Left lung (tissue), 10 donors: Measurements from ENCODE around the gene MAP3K19. TPM values are rescaled to one million over a fixed set of nuclear protein-coding genes. Genes with fewer than 3 reads are reported as not detected.
"Not testable (repeated sequence)": the region's sequence is repeated elsewhere in the genome, so short reads cannot be mapped to it uniquely, and the experiment has no call there.

ENCODE experiments used
- ATAC-seq: fragments of 200-7000 bp; cut with Tn5 transposase; one replicate; pipeline ENCODE4 v1.9.1; 2020; ENCODE audit warnings: moderate library complexity
- DNase-seq, 4 donors: peaks; one replicate each; pipeline ENCODE4 v3.0.0-alpha.2; 2013 to 2020
- H3K27ac ChIP-seq, 2 donors: fragments of 200-600 bp; sonication (generic) in 1 of 2; one replicate each; pipeline versions ENCODE4 v1.5.0 to v1.8.0; 2020 to 2021
- H3K27me3 ChIP-seq, 2 donors: fragments of 200-600 bp; sonication (generic) in 1 of 2; one replicate each; pipeline versions ENCODE4 v1.5.0 to v1.8.0; 2020 to 2021
- H3K36me3 ChIP-seq, 2 donors: fragments of 200-600 bp; sonication (generic) in 1 of 2; one replicate each; pipeline versions ENCODE4 v1.5.0 to v1.8.0; 2020 to 2021
- H3K4me1 ChIP-seq, 2 donors: fragments of 200-600 bp; one replicate each; pipeline ENCODE4 v1.8.0; 2021
- H3K4me3 ChIP-seq, 2 donors: fragments of 200-600 bp; sonication (generic) in 1 of 2; one replicate each; pipeline versions ENCODE4 v1.5.0 to v1.8.0; 2020 to 2021; ENCODE audit warnings: mild to moderate bottlenecking in 1 of 2
- H3K9me3 ChIP-seq, 2 donors: fragments of 200-600 bp; sonication (generic) in 1 of 2; one replicate each; pipeline versions ENCODE4 v1.5.0 to v1.8.0; 2020 to 2021
- intact Hi-C, 2 donors: fragments of 100-400 bp; cut with DNase I; formaldehyde crosslinking; loops; one replicate each; pipeline versions ENCODE4 v1.11.2 to v1.14.2; 2022
- polyA plus RNA-seq, 6 donors: library from polyadenylated mRNA; unstranded; fragments of 120-200 nt; gene quantifications; one replicate each; pipeline ENCODE4 v1.2.1, GENCODE V29; 2013; ENCODE audit not compliant: insufficient read length in 6 of 6
- total RNA-seq, 2 donors: library from RNA; stranded (reverse); fragmentation: NEBNext Ultra II Directional; extraction: Animal tissue kit (Norgen Biotek cat#: 25700); gene quantifications; one replicate each; pipeline ENCODE4 v1.2.1, GENCODE V29; 2021
- TF ChIP-seq, protein P1 (sequence below), 2 donors: fragments of 200-600 bp; sonication (generic) in 1 of 2; IDR thresholded peaks; one replicate each; pipeline versions ENCODE4 v1.5.0 to v1.8.0; 2021; ENCODE audit warnings: antibody characterized with exemption in 2 of 2
- donor health status: DM: no; HTN: yes; CAD: no.
- donor health status: DM: no; HTN: no; CAD: no.

Gene MAP3K19
- total and polyA plus RNA-seq, 8 donors, result 0.79 to 4.8 (median 2.8) TPM; not detected in 1

GRCh38 chr2:134976074-134976702 is 71.1 kb downstream of the MAP3K19 start:
- intact Hi-C loops, result no loop called here
- Histone ChIP-seq H3K4me1 (no peaks in the 10 kb centered on the region), H3K27ac (no peak overlapping the region), H3K27me3 (no peaks in the 10 kb centered on the region), H3K36me3 (no peaks in the 10 kb centered on the region), H3K9me3 (peaks cover 0 to 18% of the 10 kb centered on the region in 2 donors), H3K4me3 (no peak overlapping the region)
- TF ChIP-seq, protein P1, sequence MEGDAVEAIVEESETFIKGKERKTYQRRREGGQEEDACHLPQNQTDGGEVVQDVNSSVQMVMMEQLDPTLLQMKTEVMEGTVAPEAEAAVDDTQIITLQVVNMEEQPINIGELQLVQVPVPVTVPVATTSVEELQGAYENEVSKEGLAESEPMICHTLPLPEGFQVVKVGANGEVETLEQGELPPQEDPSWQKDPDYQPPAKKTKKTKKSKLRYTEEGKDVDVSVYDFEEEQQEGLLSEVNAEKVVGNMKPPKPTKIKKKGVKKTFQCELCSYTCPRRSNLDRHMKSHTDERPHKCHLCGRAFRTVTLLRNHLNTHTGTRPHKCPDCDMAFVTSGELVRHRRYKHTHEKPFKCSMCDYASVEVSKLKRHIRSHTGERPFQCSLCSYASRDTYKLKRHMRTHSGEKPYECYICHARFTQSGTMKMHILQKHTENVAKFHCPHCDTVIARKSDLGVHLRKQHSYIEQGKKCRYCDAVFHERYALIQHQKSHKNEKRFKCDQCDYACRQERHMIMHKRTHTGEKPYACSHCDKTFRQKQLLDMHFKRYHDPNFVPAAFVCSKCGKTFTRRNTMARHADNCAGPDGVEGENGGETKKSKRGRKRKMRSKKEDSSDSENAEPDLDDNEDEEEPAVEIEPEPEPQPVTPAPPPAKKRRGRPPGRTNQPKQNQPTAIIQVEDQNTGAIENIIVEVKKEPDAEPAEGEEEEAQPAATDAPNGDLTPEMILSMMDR (IDR thresholded peaks at IDR 0.05), result no peak
- DNase-seq (no peak), ATAC-seq (no peak)

DNA sequence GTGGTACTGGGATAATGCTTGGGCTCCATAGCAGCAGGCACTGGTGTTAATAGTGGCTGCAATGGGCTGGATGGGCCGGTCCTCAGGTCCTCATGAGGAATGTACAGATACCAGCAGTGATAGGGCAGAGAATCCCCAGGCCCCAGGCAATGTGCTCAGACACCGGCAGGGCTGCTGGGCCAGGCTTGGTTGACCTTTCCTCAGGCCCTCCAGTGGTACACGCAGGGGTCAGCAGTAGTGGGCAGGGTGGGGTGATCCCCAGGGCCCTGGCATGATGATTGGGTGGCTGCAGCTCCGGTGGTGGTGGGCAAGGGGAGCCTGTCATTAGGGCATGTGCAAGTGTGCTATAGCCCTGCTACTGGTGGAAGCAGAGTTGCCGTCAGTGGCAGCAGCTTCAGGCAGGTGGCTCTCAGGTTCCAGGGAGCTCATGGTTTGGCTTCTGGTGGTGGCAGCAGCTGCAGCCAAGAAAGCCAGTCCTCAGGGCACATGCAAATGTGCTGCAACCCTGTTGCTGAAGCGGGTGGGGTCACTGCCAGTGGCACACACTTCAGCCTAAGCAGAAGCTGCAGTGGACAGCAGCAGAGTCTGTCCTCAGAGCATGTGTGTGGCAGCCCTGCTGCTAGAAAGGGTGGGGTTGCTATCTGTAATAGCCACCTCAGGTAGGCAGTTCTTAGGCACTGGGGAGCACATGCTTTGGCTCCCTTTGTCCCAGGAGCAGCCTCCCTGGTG is 71.8 kb downstream of the MAP3K19 start:
- Histone ChIP-seq H3K36me3 (no peaks in the 10 kb centered on the region), H3K27ac (no peak overlapping the region)

DNA sequence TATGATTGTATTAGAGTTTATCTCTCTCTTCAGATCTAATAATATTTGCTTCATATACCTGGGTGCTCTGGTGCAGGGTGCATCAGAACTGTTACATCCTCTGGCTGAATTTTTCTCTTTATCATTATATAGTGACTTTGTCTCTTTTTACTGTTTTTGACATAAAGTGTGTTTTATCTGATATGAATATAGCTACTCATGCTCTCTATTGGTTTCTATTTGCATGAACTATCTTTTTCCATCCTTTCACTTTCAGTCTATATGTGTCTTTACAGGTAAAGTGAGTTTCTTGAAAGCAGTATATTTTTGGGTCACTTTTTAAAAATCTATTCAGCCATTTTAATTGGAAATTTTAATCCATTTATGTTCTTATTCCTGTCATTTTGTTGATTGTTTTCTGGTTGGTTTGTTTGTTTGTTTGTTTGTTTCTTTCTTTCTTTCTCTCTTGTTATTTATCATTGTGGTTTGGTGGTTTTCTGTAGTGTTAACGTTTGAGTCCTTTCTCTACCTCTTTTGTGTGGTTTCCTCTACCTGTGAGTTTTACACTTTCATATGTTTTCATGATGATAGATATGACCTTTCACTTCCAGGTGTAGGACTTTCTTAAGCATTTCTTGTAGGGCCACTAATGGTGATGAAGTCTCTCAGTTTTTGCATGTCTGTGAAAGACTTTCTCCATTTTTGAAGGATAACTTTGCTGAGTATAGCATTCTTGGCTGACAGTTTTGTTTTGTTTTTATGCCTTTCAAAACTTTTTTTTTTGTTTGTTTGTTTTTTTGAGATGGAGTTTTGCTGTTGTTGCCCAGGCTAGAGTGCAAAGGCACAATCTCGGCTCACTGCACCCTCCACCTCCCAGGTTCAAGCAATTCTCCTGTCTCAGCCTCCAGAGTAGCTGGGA is 73.8 kb downstream of the MAP3K19 start:
- TF ChIP-seq, protein P1 (IDR thresholded peaks at IDR 0.05), result no peak
- Histone ChIP-seq H3K4me3 (no peak overlapping the region), H3K36me3 (no peaks in the 10 kb centered on the region), H3K9me3 (peaks cover 0 to 23% of the 10 kb centered on the region in 2 donors), H3K27ac (no peak overlapping the region), H3K27me3 (no peaks in the 10 kb centered on the region), H3K4me1 (no peaks in the 10 kb centered on the region)
- ATAC-seq (no peak), DNase-seq (no peak)
- intact Hi-C loops, result no loop called here

More for the DNA sequence above, 71.8 kb downstream of the MAP3K19 start:
- H3K4me1 ChIP-seq, result no peaks in the 10 kb centered on the region
- ATAC-seq, result no peak
- H3K27me3 ChIP-seq, result no peaks in the 10 kb centered on the region
- no peak overlapping the region for H3K4me3 ChIP-seq
- TF ChIP-seq, protein P1 (IDR thresholded peaks at IDR 0.05), result no peak
- peaks cover 0 to 18% of the 10 kb centered on the region in 2 donors for H3K9me3 ChIP-seq
- intact Hi-C loops, result no loop called here
- DNase-seq, result no peak

DNA sequence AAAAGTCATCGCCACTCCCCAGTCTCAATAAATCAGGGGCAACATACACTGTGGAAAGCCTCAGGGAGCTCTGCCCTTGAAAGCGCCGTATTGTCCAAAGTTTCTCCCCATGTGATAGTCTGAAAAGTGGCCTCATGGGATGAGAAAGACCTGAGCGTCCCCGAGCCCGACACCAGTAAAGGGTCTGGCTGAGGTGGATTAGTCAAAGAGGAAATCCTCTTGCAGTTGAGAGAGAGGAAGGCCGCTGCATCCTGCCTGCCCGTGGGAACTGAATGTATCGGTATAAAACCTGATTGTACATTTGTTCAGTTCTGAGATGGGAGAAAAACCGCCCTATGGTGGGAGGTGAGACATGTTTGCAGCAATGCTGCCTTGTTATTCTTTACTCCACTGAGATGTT is 80.1 kb downstream of the MAP3K19 start:
- intact Hi-C loops, result not testable (repeated sequence)

GRCh38 chr2:134957477-134957876 is 89.8 kb downstream of the MAP3K19 start:
- Histone ChIP-seq H3K9me3 (no peaks in the 10 kb centered on the region), H3K36me3 (peaks cover 0 to 39% of the 10 kb centered on the region in 2 donors), H3K4me1 (no peaks in the 10 kb centered on the region), H3K4me3 (no peak overlapping the region), H3K27me3 (no peaks in the 10 kb centered on the region), H3K27ac (no peak overlapping the region)
- DNase-seq (no peak), ATAC-seq (no peak)
- TF ChIP-seq, protein P1 (IDR thresholded peaks at IDR 0.05), result no peak
- intact Hi-C loops, result no loop called here

More for the DNA sequence above, 80.1 kb downstream of the MAP3K19 start:
- ATAC-seq, H3K27ac ChIP-seq, H3K36me3 ChIP-seq, H3K4me1 ChIP-seq, H3K9me3 ChIP-seq, DNase-seq, H3K27me3 ChIP-seq, H3K4me3 ChIP-seq: not testable (repeated sequence)
